ENCODE measurements around the gene SMNDC1. TPM values are rescaled to one million over a fixed set of nuclear protein-coding genes. Genes with fewer than 3 reads are reported as not detected.

Gene SMNDC1
- polyA plus RNA-seq, 1 experiment: 26.4 TPM

GRCh38 chr10:110340122-110340521 lies 35.4 kb upstream of the SMNDC1 start:
- no peak overlapping the region for H3K4me3 ChIP-seq (ENCODE audit: low read depth, low read length)
- POLR2A ChIA-PET: no interaction called here
- DNase-seq (ENCODE audit: low read depth, low spot score): no peak
- TF ChIP-seq CTCF (IDR thresholded peaks at IDR 0.05; ENCODE audit: low read depth, low read length): no peak
- no peak overlapping the region for H3K27ac ChIP-seq (ENCODE audit: low read depth, low read length)
- H3K27me3 ChIP-seq (ENCODE audit: control insufficient read depth, insufficient read depth, low read length): no peaks in the 10 kb centered on the region
- CTCF ChIA-PET: interaction anchor here (0.9 to 1.7 kb wide), 2 partner anchors 14 to 207 kb away, joined by 4 to 5 read pairs; no protein-coding TSS in a partner anchor
- no peaks in the 10 kb centered on the region for H3K9me3 ChIP-seq (ENCODE audit: control insufficient read depth, insufficient read depth, low read length)

- TF ChIP-seq CTCF (IDR thresholded peaks at IDR 0.05; ENCODE audit: low read depth, low read length): no peak
- H3K4me3 ChIP-seq (ENCODE audit: low read depth, low read length): no peak overlapping the region
- no peak overlapping the region for H3K27ac ChIP-seq (ENCODE audit: low read depth, low read length)
- DNase-seq (ENCODE audit: low read depth, low spot score): no peak
- no peaks in the 10 kb centered on the region for H3K27me3 ChIP-seq (ENCODE audit: control insufficient read depth, insufficient read depth, low read length)
- ChIA-PET POLR2A (interaction anchor here (3.7 kb wide), 1 partner anchor 15 kb away, joined by 27 read pairs; no protein-coding TSS in a partner anchor), CTCF (interaction anchor here (1.2 to 2.2 kb wide), 3 partner anchors 16 to 209 kb away, joined by 3 to 23 read pairs (median 5); no protein-coding TSS in a partner anchor)
- H3K9me3 ChIP-seq (ENCODE audit: control insufficient read depth, insufficient read depth, low read length): peaks cover 2% of the 10 kb centered on the region; the same call in 1 of the 2 replicates
Observed at GRCh38 chr10:110337906-110338305, 33.2 kb upstream of the SMNDC1 start.

- TF ChIP-seq CTCF (IDR thresholded peaks at IDR 0.05; ENCODE audit: low read depth, low read length): no peak
- Histone ChIP-seq H3K4me3 (ENCODE audit: low read depth, low read length) (no peak overlapping the region), H3K27me3 (ENCODE audit: control insufficient read depth, insufficient read depth, low read length) (no peaks in the 10 kb centered on the region), H3K27ac (ENCODE audit: low read depth, low read length) (no peak overlapping the region), H3K9me3 (ENCODE audit: control insufficient read depth, insufficient read depth, low read length) (peaks cover 7% of the 10 kb centered on the region; the same call in 1 of the 2 replicates)
- ChIA-PET POLR2A (interaction anchor here (1.1 to 3.7 kb wide), 4 partner anchors 16 to 166 kb away, joined by 3 to 27 read pairs (median 4); partner anchors contain the start of gene DUSP5), CTCF (interaction anchor here (1.2 to 2.2 kb wide), 4 partner anchors 10 to 209 kb away, joined by 3 to 23 read pairs (median 5); no protein-coding TSS in a partner anchor)
- DNase-seq (ENCODE audit: low read depth, low spot score): no peak
Observed at GRCh38 chr10:110337401-110337800, 32.7 kb upstream of the SMNDC1 start.

GRCh38 chr10:110336111-110336721 lies 31.5 kb upstream of the SMNDC1 start:
- Histone ChIP-seq H3K27ac (ENCODE audit: low read depth, low read length) (peak overlapping the region; percentile 89), H3K27me3 (ENCODE audit: control insufficient read depth, insufficient read depth, low read length) (no peaks in the 10 kb centered on the region), H3K9me3 (ENCODE audit: control insufficient read depth, insufficient read depth, low read length) (peaks cover 16% of the 10 kb centered on the region), H3K4me3 (ENCODE audit: low read depth, low read length) (no peak overlapping the region)
- DNase-seq (ENCODE audit: low read depth, low spot score): peak; percentile 90
- ChIA-PET POLR2A (interaction anchor here (1.0 to 3.7 kb wide), 8 partner anchors 8 to 168 kb away, joined by 3 to 27 read pairs (median 4); partner anchors contain the start of gene DUSP5), CTCF (interaction anchor here (0.6 to 2.2 kb wide), 6 partner anchors 9 to 222 kb away, joined by 3 to 23 read pairs (median 4); no protein-coding TSS in a partner anchor)
- peak; percentile 36 for TF ChIP-seq CTCF (IDR thresholded peaks at IDR 0.05; ENCODE audit: low read depth, low read length)
